GM10248 (cell line): ENCODE data around the gene PCBD1.

ENCODE experiments used
- CTCF ChIA-PET: fragments of 300-600 bp; sonication (Branson Sonifier 250); formaldehyde crosslinking; extraction: SDS; loops from one replicate; lab custom pipeline; 2021; ENCODE audit warnings: antibody characterized with exemption; lab: Yijun Ruan, JAX
- POLR2A ChIA-PET: fragments of 350-650 bp; sonication (Branson Sonifier 250); formaldehyde crosslinking; extraction: SDS; loops from one replicate; lab custom pipeline; 2020; ENCODE audit warnings: antibody characterized with exemption; lab: Yijun Ruan, JAX
- DNase-seq: peaks from one replicate; pipeline ENCODE4 v3.0.0; 2012; ENCODE audit errors: extremely low spot score
- CTCF ChIP-seq: IDR thresholded peaks from 2 replicates; pipeline ENCODE4 v1.5.1; 2012; ENCODE audit warnings: mild to moderate bottlenecking, low read depth; ENCODE audit errors: extremely low read depth, missing control alignments, control extremely low read depth

PCBD1 gene

GRCh38 chr10:70932392-70933196, 44.2 kb upstream of the PCBD1 start:
- ChIA-PET POLR2A (no interaction called here), CTCF (interaction anchor here (1.3 kb wide), 1 partner anchor 12 kb away, joined by 3 read pairs; no protein-coding TSS in a partner anchor)
- DNase-seq, result no peak
- no peak for TF ChIP-seq CTCF

GRCh38 chr10:70931168-70931815, 42.9 kb upstream of the PCBD1 start:
- no peak for TF ChIP-seq CTCF
- ChIA-PET CTCF (no interaction called here), POLR2A (interaction anchor here (0.6 kb wide), 1 partner anchor 53 kb away, joined by 4 read pairs; no protein-coding TSS in a partner anchor)
- DNase-seq, result no peak

- ChIA-PET CTCF (no interaction called here), POLR2A (no interaction called here)
- no peak for DNase-seq
- TF ChIP-seq CTCF, result no peak
Observed at GRCh38 chr10:70930263-70931000, 42.1 kb upstream of the PCBD1 start.

- DNase-seq, result no peak
- TF ChIP-seq CTCF, result no peak
- POLR2A ChIA-PET, result no interaction called here
- CTCF ChIA-PET, result interaction anchor here (1.3 to 2.7 kb wide), 2 partner anchors 12 to 278 kb away, joined by 4 to 7 read pairs; no protein-coding TSS in a partner anchor
Observed at GRCh38 chr10:70928140-70928539, 39.8 kb upstream of the PCBD1 start.

- TF ChIP-seq CTCF, result no peak
- no peak for DNase-seq
- ChIA-PET CTCF (interaction anchor here (0.7 to 4.2 kb wide), 9 partner anchors 9 to 357 kb away, joined by 3 to 24 read pairs (median 5); no protein-coding TSS in a partner anchor), POLR2A (no interaction called here)
Observed at GRCh38 chr10:70927189-70927943, 39.0 kb upstream of the PCBD1 start.
